NCI-H524 treated with DMSO at 0.1 percent for 48 hours (cell line): ENCODE data around the gene RBKS.
"Not testable (repeated sequence)": the region's sequence is repeated elsewhere in the genome, so short reads cannot be mapped to it uniquely, and the experiment has no call there.

Experiments
- DNase-seq: peaks from one replicate; lab custom pipeline; 2025; lab: John Stamatoyannopoulos, UW

The RBKS gene

DNA sequence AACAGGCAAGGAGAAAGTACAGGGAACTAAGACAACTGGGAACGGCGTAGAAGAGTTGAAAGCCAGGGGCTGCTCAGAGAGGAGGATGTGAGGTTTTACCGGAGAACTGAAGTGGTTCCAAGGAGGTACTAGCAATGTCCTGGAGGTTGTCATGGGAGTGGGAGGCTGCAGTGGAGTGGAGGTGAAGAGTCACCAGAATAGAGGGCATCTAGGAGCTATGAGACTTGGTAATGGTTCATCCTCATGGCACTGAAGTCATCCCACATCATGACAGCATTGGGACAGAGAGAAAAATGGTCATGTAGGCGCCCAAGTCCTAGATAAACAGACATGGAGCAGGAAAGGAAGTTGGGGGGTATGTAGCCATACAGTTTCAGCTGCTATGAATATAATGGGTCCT is 92.3 kb downstream of the RBKS start:
- DNase-seq: no peak

DNA sequence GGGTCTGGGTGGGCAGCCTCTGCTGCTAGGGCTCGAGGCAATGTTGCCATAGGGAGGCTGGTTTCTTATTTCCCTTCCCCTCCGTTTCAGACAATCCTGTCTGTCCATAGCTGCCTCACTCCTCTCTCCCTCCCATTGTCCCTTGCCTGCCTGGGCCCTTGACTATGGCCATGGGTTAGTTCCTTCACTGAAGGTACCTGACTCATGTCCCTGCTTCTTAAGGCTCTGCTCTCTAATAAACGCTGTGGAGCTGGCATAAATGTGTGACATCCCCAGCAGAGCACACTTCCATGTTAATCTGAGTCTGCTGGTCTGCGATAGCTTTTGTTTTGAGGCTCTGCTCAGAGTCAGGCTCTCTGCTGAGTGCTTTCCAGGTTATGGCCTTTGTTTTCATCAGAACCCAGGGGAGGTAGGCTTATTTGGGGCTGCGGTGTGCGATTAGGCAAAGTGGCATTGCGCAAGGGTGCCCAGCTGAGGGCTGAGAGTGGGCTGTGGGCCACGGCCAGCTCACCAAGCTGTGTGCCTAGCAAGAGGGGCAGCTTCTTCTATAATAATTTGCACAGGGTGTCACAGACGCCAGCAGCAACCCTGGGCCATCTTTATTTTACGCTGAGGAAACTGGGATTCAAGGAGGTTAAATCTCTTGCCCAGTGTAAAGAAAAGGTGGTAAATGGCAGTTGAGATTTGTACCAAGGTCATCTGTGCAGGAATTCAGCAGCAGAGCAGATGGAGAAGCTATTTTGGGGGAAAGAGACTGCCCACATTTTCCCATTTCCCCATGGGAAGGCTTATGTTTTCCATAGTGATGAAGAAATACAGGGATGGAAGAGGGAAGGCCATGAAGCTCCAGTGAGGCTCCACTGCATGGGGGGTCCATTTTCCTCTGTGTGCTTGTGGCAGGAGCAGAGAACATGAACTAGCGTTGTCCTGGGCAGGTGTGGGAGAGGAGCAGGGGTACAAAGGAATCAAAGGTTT is 93.1 kb downstream of the RBKS start:
- no peak for DNase-seq

DNA sequence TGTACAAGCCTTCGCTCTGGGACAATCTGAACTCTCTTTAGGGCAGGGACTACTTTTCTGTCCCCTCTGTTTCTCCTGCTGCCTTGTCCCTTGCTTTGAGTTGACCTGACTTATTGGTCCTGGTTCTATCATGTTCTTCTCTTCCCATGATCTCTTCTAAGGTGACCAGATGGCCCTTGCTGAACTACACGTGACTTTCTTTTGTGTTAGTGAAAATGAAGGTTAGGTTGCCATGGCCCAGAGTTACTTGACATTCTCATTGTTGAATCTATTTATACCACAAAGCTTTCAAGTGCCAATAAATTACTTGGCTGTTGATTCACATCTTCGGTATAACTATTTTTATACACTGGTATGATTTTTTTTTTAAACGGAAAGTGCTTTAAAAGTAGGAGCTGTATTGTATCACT is 94.3 kb downstream of the RBKS start:
- DNase-seq: no peak

- DNase-seq: no peak
Observed at GRCh38 chr2:27795093-27795834, 94.9 kb downstream of the RBKS start.

DNA sequence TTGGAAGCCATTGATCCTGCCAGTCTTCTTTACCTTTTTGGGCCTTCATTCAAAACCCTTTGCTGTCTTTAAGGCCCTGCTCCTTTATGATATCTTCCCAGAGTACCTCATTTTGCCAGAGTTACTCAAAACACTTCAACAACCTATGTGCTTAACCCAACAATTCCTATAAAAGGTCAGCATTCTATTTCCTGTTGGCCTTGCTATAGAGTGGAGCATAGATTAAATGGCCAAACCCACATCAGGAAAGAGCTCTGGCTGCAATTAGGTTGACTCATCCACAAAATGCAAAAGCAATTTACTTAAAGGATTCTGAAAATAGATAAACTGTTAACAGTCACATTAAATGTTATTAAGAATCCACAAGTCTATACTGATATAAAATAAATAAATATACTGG is 97.4 kb downstream of the RBKS start:
- no peak for DNase-seq

DNA sequence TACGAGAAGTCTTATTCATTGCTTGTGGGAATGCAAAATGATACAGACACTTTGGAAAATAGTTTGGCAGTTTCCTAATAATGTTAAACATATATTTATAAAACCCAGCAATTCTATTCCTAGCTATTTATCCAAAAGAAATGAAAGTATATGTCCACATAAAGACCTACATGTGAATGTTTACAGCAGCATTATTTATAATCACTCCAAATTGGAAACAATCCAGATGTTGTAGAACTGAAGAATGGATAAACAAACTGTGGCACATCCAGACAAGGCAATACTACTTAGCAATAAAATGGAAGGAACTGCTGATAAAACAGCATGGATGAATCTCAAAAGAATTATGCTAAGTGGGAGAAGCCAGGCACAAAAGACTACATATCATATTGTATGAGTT is 99.4 kb downstream of the RBKS start:
- DNase-seq: no peak

- no peak for DNase-seq
Observed at GRCh38 chr2:27782701-27783100, 107.5 kb downstream of the RBKS start.

- no peak for DNase-seq
Observed at GRCh38 chr2:27781496-27781895, 108.7 kb downstream of the RBKS start.

DNA sequence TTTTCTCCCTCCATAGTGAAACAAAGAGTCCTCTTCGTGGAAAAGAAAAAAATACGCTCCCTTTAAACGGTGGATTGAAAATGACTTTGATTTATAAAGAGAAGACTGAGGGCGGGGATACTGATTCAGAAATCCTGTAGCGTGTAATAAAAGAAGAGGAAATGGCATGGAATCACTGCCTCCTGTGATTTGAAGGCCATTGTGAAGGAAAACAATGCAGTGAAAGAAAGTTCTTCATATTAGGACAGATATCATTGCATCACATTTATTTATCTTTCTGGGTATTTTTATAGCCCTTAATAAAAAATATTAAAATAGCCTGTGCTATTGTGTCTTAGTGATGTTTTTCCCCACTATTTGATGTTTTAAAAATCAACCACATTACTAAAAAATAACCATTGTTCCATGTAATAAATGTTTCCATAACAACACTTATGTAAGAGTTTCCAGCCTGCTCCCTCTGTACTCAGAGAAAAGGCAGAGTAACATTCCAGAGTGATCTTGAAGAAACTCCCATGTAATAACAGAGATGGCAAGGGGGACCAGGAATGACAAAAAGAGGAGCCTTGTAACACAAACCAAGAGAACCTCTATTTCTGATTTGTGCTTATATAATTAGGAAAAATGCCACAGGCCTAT is 110.7 kb downstream of the RBKS start:
- no peak for DNase-seq

- DNase-seq: no peak
Observed at GRCh38 chr2:27776696-27777095, 113.5 kb downstream of the RBKS start.

GRCh38 chr2:27776097-27776496 is 114.1 kb downstream of the RBKS start:
- no peak for DNase-seq

- DNase-seq: no peak
Observed at GRCh38 chr2:27773959-27774358, 116.2 kb downstream of the RBKS start.

DNA sequence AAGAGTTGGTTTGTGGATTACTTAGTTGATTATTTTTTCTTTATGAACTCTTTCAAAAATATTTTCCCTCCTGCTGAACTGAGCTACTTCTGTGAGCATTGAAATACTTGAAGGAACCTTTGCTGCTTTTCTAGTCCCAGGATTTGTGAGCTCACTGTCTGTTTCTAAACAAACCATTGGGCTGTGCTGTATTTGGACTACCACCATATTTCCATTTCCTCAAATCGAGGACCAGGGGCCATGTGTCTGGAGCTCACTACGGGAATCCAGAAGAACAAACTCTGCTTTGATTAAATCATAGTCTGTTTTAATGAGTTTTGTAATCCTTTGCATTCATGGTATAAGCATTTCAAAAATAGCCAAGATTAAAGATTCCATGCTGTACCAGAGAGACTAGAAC is 117.4 kb downstream of the RBKS start:
- no peak for DNase-seq

DNA sequence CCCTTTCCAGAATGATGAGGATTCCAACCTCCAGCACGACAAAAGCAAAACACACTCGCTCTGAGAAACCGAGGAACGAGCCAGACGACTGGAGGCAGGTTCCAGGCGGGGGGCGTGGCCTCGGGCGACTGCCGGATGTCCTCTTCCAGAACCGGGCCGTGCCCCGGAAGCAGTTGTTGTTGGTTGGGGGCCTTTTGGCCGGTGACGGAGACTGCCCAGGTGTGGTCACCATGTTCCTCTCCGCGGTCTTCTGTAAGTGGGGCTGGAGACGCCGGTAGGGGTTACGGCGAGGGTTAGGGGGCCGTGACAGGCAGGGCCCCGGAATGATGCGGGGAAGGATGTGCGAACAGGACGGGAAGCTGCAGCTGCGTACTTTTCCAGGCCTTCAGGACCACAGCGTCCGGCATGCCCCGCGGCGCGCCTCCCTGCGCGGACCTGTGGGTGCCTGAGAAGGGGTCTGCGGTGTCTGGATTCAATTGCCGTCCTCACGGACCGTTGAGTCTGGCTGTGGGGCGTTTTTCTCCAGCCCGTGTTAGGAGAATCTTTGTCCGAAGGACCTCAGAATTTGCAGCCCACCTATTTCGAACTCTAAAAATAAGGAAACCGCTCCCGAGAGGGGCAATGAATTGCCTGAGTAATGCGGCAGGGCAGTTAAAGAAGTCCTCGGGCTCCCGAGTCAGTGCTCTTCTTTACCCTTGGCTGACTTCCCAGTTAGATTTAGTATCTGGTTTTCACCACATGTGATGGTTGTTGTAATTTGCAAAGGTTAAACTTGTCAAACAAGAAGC is 118.4 kb downstream of the RBKS start, which contains the start of gene MRPL33:
Gene MRPL33 (plus strand): TSS at position 172 of the 788 bp plus-strand sequence. CDS start 59 bp downstream, at position 231.
- DNase-seq: peak; percentile 49

DNA sequence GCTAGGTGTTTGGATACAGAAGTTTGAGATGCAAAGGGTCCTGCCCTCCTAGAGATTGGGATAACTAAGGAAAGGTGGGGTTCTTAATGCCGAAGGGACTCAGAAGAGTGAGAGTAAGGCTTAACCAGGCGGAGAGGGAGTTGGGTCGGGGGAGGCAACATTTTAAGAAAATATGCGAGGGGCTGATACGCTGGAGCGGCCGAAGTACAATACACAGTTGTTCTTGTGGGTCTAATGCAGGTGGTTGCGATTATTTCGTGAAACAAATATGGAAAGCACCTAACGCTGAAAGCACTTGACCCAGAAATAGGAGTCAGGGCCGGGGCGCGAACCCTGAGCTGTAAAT is 119.0 kb downstream of the RBKS start:
- no peak for DNase-seq

GRCh38 chr2:27766287-27766661 is 123.9 kb downstream of the RBKS start:
- no peak for DNase-seq

DNA sequence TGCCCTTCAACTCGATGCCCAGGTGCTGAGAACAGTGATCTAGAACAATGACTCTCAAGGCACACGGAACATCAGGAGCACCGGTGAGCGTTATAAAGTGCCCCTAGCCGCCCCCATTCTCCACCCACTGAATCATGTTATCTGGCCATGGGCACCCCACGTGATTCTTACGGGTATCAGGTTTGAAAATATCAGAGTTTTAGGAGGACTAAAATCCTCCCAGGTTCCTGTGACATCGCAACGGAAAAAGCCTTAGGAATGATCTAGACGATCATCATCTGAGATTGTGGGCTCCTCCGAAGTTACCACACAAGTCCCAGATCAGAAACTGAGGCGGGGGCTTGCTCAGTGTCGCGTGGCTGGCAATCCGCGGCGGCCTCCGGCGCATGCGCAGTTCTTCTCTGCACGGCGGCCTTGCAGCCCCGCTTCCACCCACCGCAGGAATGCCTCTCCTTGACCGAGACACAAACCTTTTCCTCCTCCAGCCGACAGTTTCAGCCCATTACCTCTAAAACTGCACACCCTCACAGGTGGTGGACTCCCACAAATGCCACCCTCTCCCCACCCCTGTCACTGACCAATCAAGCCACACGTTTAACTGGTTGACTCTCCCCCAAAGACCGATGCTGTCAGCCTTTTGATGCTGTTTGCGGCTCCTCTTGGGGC is 124.4 kb downstream of the RBKS start:
- DNase-seq: no peak

GRCh38 chr2:27764526-27764925 is 125.7 kb downstream of the RBKS start:
- DNase-seq: not testable (repeated sequence)

DNA sequence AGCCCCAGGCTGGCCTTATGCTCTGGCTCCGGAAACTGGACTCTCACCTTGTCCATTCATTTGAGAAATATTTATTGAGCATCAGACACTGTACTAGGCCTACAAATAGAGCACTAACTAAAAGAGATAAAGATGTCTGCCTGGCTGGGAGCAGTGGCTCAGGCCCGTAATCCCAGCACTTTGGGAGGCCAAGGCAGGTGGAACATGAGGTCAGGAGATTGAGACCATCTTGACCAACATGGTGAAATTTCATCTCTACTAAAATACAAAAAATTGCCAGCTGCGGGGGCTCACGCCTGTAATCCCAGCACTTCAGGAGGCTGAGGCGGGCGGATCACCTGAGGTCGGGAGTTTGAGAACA is 126.3 kb downstream of the RBKS start:
- DNase-seq: no peak

- DNase-seq: no peak
Observed at GRCh38 chr2:27762951-27763906, 127.0 kb downstream of the RBKS start.
